ENCODE measurements around the gene JPH3.

DNA sequence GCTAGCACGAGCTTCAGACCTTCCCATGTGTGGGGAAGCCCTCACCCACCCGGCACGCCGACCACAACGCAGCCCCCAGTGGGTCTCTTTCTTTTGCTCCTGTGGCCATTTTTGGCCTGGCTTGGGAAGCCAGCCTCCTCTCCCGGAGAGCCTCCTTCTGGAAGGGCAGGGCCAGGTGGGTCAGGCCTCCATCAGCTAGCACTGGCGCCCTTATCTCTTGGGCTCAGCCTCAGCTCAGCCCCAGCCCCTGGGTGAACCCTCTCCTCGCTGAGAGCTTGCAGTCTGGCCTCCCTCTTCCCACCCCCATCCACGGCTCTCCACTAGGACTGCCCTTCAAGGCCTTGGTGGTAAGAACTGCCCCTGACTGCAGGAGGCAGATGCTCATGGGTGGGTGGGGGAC is 14.7 kb upstream of the JPH3 start:
- no peak for TF ChIP-seq NBN (IDR thresholded peaks at IDR 0.05)
- TF ChIP-seq SMC3 (IDR thresholded peaks at IDR 0.05; ENCODE audit: borderline replicate concordance, low read length): no peak
- no peak for TF ChIP-seq NR2C2 (IDR thresholded peaks at IDR 0.05; ENCODE audit: borderline replicate concordance, control insufficient read depth, insufficient read length, low read depth)
- TF ChIP-seq, protein P1, sequence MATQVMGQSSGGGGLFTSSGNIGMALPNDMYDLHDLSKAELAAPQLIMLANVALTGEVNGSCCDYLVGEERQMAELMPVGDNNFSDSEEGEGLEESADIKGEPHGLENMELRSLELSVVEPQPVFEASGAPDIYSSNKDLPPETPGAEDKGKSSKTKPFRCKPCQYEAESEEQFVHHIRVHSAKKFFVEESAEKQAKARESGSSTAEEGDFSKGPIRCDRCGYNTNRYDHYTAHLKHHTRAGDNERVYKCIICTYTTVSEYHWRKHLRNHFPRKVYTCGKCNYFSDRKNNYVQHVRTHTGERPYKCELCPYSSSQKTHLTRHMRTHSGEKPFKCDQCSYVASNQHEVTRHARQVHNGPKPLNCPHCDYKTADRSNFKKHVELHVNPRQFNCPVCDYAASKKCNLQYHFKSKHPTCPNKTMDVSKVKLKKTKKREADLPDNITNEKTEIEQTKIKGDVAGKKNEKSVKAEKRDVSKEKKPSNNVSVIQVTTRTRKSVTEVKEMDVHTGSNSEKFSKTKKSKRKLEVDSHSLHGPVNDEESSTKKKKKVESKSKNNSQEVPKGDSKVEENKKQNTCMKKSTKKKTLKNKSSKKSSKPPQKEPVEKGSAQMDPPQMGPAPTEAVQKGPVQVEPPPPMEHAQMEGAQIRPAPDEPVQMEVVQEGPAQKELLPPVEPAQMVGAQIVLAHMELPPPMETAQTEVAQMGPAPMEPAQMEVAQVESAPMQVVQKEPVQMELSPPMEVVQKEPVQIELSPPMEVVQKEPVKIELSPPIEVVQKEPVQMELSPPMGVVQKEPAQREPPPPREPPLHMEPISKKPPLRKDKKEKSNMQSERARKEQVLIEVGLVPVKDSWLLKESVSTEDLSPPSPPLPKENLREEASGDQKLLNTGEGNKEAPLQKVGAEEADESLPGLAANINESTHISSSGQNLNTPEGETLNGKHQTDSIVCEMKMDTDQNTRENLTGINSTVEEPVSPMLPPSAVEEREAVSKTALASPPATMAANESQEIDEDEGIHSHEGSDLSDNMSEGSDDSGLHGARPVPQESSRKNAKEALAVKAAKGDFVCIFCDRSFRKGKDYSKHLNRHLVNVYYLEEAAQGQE (IDR thresholded peaks at IDR 0.05; ENCODE audit: low read depth, low read length): no peak
- TF ChIP-seq, protein P2, sequence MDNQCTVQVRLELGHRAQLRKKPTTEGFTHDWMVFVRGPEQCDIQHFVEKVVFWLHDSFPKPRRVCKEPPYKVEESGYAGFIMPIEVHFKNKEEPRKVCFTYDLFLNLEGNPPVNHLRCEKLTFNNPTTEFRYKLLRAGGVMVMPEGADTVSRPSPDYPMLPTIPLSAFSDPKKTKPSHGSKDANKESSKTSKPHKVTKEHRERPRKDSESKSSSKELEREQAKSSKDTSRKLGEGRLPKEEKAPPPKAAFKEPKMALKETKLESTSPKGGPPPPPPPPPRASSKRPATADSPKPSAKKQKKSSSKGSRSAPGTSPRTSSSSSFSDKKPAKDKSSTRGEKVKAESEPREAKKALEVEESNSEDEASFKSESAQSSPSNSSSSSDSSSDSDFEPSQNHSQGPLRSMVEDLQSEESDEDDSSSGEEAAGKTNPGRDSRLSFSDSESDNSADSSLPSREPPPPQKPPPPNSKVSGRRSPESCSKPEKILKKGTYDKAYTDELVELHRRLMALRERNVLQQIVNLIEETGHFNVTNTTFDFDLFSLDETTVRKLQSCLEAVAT (IDR thresholded peaks at IDR 0.05): no peak
- TF ChIP-seq, protein P3, sequence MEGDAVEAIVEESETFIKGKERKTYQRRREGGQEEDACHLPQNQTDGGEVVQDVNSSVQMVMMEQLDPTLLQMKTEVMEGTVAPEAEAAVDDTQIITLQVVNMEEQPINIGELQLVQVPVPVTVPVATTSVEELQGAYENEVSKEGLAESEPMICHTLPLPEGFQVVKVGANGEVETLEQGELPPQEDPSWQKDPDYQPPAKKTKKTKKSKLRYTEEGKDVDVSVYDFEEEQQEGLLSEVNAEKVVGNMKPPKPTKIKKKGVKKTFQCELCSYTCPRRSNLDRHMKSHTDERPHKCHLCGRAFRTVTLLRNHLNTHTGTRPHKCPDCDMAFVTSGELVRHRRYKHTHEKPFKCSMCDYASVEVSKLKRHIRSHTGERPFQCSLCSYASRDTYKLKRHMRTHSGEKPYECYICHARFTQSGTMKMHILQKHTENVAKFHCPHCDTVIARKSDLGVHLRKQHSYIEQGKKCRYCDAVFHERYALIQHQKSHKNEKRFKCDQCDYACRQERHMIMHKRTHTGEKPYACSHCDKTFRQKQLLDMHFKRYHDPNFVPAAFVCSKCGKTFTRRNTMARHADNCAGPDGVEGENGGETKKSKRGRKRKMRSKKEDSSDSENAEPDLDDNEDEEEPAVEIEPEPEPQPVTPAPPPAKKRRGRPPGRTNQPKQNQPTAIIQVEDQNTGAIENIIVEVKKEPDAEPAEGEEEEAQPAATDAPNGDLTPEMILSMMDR (IDR thresholded peaks at IDR 0.05 in 2 of 3, conservative IDR thresholded peaks at IDR 0.05 in 1 of 3; ENCODE audit: control insufficient read depth in 2 of 3, extremely low read depth in 1 of 3, insufficient read depth in 1 of 3, low read depth in 3 of 3, low read length in 3 of 3): no peak

All from GM12878 (cell line).